Activated gamma-delta T cell (primary cell): ENCODE results near the gene PGRMC1.
A peak's percentile ranks its signal among the peaks of the same experiment; 100 is the strongest.
"Not testable (repeated sequence)": the region's sequence is repeated elsewhere in the genome, so short reads cannot be mapped to it uniquely, and the experiment has no call there.

Experiments used
- DNase-seq: peaks from one replicate; lab custom pipeline; 2025; lab: John Stamatoyannopoulos, UW

The PGRMC1 gene

GRCh38 chrX:119235051-119235511 lies 1.0 kb upstream of the PGRMC1 start:
- DNase-seq: no peak

GRCh38 chrX:119236623-119237561 lies 807 bp downstream of the PGRMC1 start:
- no peak for DNase-seq

GRCh38 chrX:119237562-119237942 lies 1.5 kb downstream of the PGRMC1 start:
- no peak for DNase-seq

- DNase-seq: no peak
Measured at GRCh38 chrX:119238557-119238956, 2.5 kb downstream of the PGRMC1 start.

- no peak for DNase-seq
Measured at GRCh38 chrX:119240356-119240755, 4.3 kb downstream of the PGRMC1 start.

- DNase-seq: no peak
Measured at GRCh38 chrX:119247702-119248101, 11.6 kb downstream of the PGRMC1 start.

GRCh38 chrX:119249891-119250290 lies 13.8 kb downstream of the PGRMC1 start:
- no peak for DNase-seq

- no peak for DNase-seq
Measured at GRCh38 chrX:119251386-119251785, 15.3 kb downstream of the PGRMC1 start.

- no peak for DNase-seq
Measured at GRCh38 chrX:119252716-119253115, 16.6 kb downstream of the PGRMC1 start.

GRCh38 chrX:119266364-119266995 lies 30.4 kb downstream of the PGRMC1 start:
- DNase-seq: no peak

GRCh38 chrX:119267115-119267514 lies 31.0 kb downstream of the PGRMC1 start:
- DNase-seq: not testable (repeated sequence)

- peak; percentile 5 for DNase-seq
Measured at GRCh38 chrX:119272882-119273419, 36.9 kb downstream of the PGRMC1 start.

GRCh38 chrX:119273420-119274192 lies 37.5 kb downstream of the PGRMC1 start:
- peak; percentile 11 for DNase-seq

GRCh38 chrX:119282347-119282746 lies 46.3 kb downstream of the PGRMC1 start:
- not testable (repeated sequence) for DNase-seq

GRCh38 chrX:119288890-119289393 lies 52.9 kb downstream of the PGRMC1 start:
- no peak for DNase-seq

- no peak for DNase-seq
Measured at GRCh38 chrX:119290476-119290875, 54.4 kb downstream of the PGRMC1 start.

- not testable (repeated sequence) for DNase-seq
Measured at GRCh38 chrX:119291246-119291645, 55.2 kb downstream of the PGRMC1 start.

GRCh38 chrX:119292445-119292844 lies 56.4 kb downstream of the PGRMC1 start:
- DNase-seq: no peak
